GM18520 (cell line): ENCODE data around the gene ZNF500.

Experiments
- ATAC-seq: cut with Tn5 transposase; IDR thresholded peaks from one replicate; pipeline ENCODE4 v1.9.1; 2021; ENCODE audit not compliant: unreplicated experiment

ZNF500 gene

GRCh38 chr16:4713663-4714501, 53.1 kb downstream of the ZNF500 start:
- ATAC-seq: no peak

GRCh38 chr16:4709481-4709880, 57.5 kb downstream of the ZNF500 start:
- no peak for ATAC-seq

- ATAC-seq: no peak
Measured at GRCh38 chr16:4706871-4707270, 60.1 kb downstream of the ZNF500 start.

GRCh38 chr16:4704913-4705312, 62.0 kb downstream of the ZNF500 start:
- no peak for ATAC-seq

GRCh38 chr16:4704491-4704890, 62.5 kb downstream of the ZNF500 start:
- ATAC-seq: no peak

- no peak for ATAC-seq
Measured at GRCh38 chr16:4703906-4704305, 63.1 kb downstream of the ZNF500 start.

GRCh38 chr16:4702466-4702808, 64.5 kb downstream of the ZNF500 start:
- ATAC-seq: no peak

- no peak for ATAC-seq
Measured at GRCh38 chr16:4701791-4702465, 65.0 kb downstream of the ZNF500 start.

- no peak for ATAC-seq
Measured at GRCh38 chr16:4700997-4701743, 65.8 kb downstream of the ZNF500 start.

- ATAC-seq: no peak
Measured at GRCh38 chr16:4700380-4700996, 66.5 kb downstream of the ZNF500 start.

- ATAC-seq: no peak
Measured at GRCh38 chr16:4699046-4699556, 67.9 kb downstream of the ZNF500 start.

GRCh38 chr16:4698321-4699045, 68.5 kb downstream of the ZNF500 start:
- no peak for ATAC-seq
